Central memory CD8-positive, alpha-beta T cell (primary cell): Measurements from ENCODE around the gene ZDHHC7.

Experiments used
- ATAC-seq: fragments of 150-1000 bp; cut with Tn5 transposase; replicated peaks from 2 replicates; pipeline ENCODE4 v1.10.0; 2022; ENCODE audit warnings: mild to moderate bottlenecking, moderate FRiP score, moderate number of reproducible peaks; ENCODE audit not compliant: poor library complexity, severe bottlenecking; ENCODE audit errors: extremely low read depth
- DNase-seq, 2 donors: peaks; one replicate each; pipeline ENCODE4 v3.0.0; 2021; ENCODE audit warnings: low spot score in 2 of 2
- H3K27ac Mint-ChIP-seq: one replicate; pipeline ENCODE4 v1.8.0; 2022; ENCODE audit warnings: low read depth, mild to moderate bottlenecking, moderate library complexity, mixed read lengths
- H3K27me3 Mint-ChIP-seq: one replicate; pipeline ENCODE4 v1.8.0; 2022; ENCODE audit warnings: mixed read lengths
- H3K36me3 Mint-ChIP-seq: one replicate; pipeline ENCODE4 v1.8.0; 2022; ENCODE audit warnings: mild to moderate bottlenecking, moderate library complexity, mixed read lengths; ENCODE audit not compliant: insufficient read depth
- H3K4me1 Mint-ChIP-seq: one replicate; pipeline ENCODE4 v1.8.0; 2022; ENCODE audit warnings: mixed read lengths
- H3K4me3 Mint-ChIP-seq: one replicate; pipeline ENCODE4 v1.8.0; 2022; ENCODE audit warnings: mild to moderate bottlenecking, moderate library complexity, mixed read lengths
- H3K9me3 Mint-ChIP-seq: one replicate; pipeline ENCODE4 v1.8.0; 2022; ENCODE audit warnings: mixed read lengths

Gene ZDHHC7

GRCh38 chr16:84928679-84929420 lies 82.5 kb downstream of the ZDHHC7 start:
- Mint-ChIP-seq H3K27ac (peak overlapping the region; percentile 49), H3K36me3 (peaks cover 2% of the 10 kb centered on the region), H3K4me1 (peaks cover 5% of the 10 kb centered on the region), H3K27me3 (peaks cover 10% of the 10 kb centered on the region), H3K4me3 (no peak overlapping the region), H3K9me3 (no peaks in the 10 kb centered on the region)
- ATAC-seq (no peak), DNase-seq (no peak)

- no peaks in the 10 kb centered on the region for H3K9me3 Mint-ChIP-seq
These were observed 83.4 kb downstream of the ZDHHC7 start for GRCh38 chr16:84927621-84928591.

GRCh38 chr16:84926462-84926861 lies 84.9 kb downstream of the ZDHHC7 start:
- Mint-ChIP-seq H3K27me3 (peaks cover 10% of the 10 kb centered on the region), H3K36me3 (peaks cover 2% of the 10 kb centered on the region), H3K4me1 (peaks cover 5% of the 10 kb centered on the region), H3K9me3 (no peaks in the 10 kb centered on the region), H3K4me3 (no peak overlapping the region), H3K27ac (no peak overlapping the region)
- DNase-seq (no peak), ATAC-seq (no peak)

More at GRCh38 chr16:84927621-84928591, 83.4 kb downstream of the ZDHHC7 start:
- ATAC-seq (no peak), DNase-seq (no peak)
- Mint-ChIP-seq H3K4me3 (no peak overlapping the region), H3K4me1 (peaks cover 5% of the 10 kb centered on the region), H3K36me3 (peaks cover 2% of the 10 kb centered on the region), H3K27ac (no peak overlapping the region), H3K27me3 (peaks cover 10% of the 10 kb centered on the region)

GRCh38 chr16:84925773-84926372 lies 85.5 kb downstream of the ZDHHC7 start:
- peaks cover 10% of the 10 kb centered on the region for H3K27me3 Mint-ChIP-seq
- H3K9me3 Mint-ChIP-seq = no peaks in the 10 kb centered on the region
- H3K27ac Mint-ChIP-seq = no peak overlapping the region
- peaks cover 2% of the 10 kb centered on the region for H3K36me3 Mint-ChIP-seq
- no peak for DNase-seq
- ATAC-seq = no peak
- peaks cover 5% of the 10 kb centered on the region for H3K4me1 Mint-ChIP-seq
- H3K4me3 Mint-ChIP-seq = no peak overlapping the region

- peaks cover under 1% of the 10 kb centered on the region for H3K36me3 Mint-ChIP-seq
- peaks cover 5% of the 10 kb centered on the region for H3K4me1 Mint-ChIP-seq
- H3K4me3 Mint-ChIP-seq = no peak overlapping the region
- DNase-seq = peak; percentile 33 to 51
- H3K9me3 Mint-ChIP-seq = no peaks in the 10 kb centered on the region
- H3K27me3 Mint-ChIP-seq = peaks cover 10% of the 10 kb centered on the region
- no peak overlapping the region for H3K27ac Mint-ChIP-seq
- no peak for ATAC-seq
These were observed 86.1 kb downstream of the ZDHHC7 start for GRCh38 chr16:84925092-84925772.

GRCh38 chr16:84924331-84925091 lies 86.8 kb downstream of the ZDHHC7 start:
- H3K27me3 Mint-ChIP-seq = peaks cover 15% of the 10 kb centered on the region
- no peak overlapping the region for H3K4me3 Mint-ChIP-seq
- no peaks in the 10 kb centered on the region for H3K36me3 Mint-ChIP-seq
- no peak overlapping the region for H3K27ac Mint-ChIP-seq
- DNase-seq = no peak
- peaks cover 3% of the 10 kb centered on the region for H3K4me1 Mint-ChIP-seq
- ATAC-seq = no peak
- H3K9me3 Mint-ChIP-seq = no peaks in the 10 kb centered on the region
